A549 (cell line): ENCODE data around the gene ADARB2. TPM values are rescaled to one million over a fixed set of nuclear protein-coding genes. Genes with fewer than 3 reads are reported as not detected.

Source experiments
- ATAC-seq, 2 experiments: fragments of 200-7000 bp in 1 of 2; fragments of >200 bp in 1 of 2; cut with Nextera tagmentation in 1 of 2; cut with Tn5 transposase in 1 of 2; 3 replicates each; pipeline versions ENCODE4 v1.8.0 to v1.9.1; 2018 to 2020; ENCODE audit warnings: mild to moderate bottlenecking in 1 of 2, moderate library complexity in 1 of 2
- CTCF ChIA-PET: fragments of 300-600 bp; sonication (Branson Sonifier 250); formaldehyde crosslinking; extraction: SDS; loops from one replicate; lab custom pipeline; 2021; ENCODE audit warnings: antibody characterized with exemption, inconsistent platforms; lab: Yijun Ruan, JAX
- POLR2A ChIA-PET: fragments of 350-600 bp; formaldehyde crosslinking; extraction: SDS; loops from one replicate; lab custom pipeline; 2021; ENCODE audit warnings: antibody characterized with exemption, inconsistent platforms; lab: Yijun Ruan, JAX
- DNase-seq, 2 experiments: peaks; one replicate each; pipeline versions ENCODE4 v3.0.0 to v3.0.0-alpha.2; 2011 to 2016; ENCODE audit warnings: low read depth in 1 of 2, low spot score in 1 of 2
- FAIRE-seq: peaks from 2 replicates; lab custom pipeline; 2011; peaks lifted over from hg19 to GRCh38; lab: Jason Lieb, UNC
- H3K27ac ChIP-seq, 2 experiments: fragments of >200 bp; sonication (Bioruptor Twin); formaldehyde crosslinking; 3 replicates each; pipeline ENCODE4 v1.5.1; 2016 to 2017
- H3K4me1 ChIP-seq: fragments of >200 bp; sonication (Bioruptor Twin); formaldehyde crosslinking; 3 replicates; pipeline ENCODE4 v1.6.1; 2016
- H3K4me2 ChIP-seq: fragments of >200 bp; sonication (Bioruptor Twin); formaldehyde crosslinking; 3 replicates; pipeline ENCODE4 v1.6.1; 2016
- H3K4me3 ChIP-seq: fragments of >200 bp; sonication (Bioruptor Twin); formaldehyde crosslinking; 3 replicates; pipeline ENCODE4 v1.5.1; 2016
- H3K9me3 ChIP-seq: fragments of >200 bp; sonication (Bioruptor Twin); formaldehyde crosslinking; 3 replicates; pipeline ENCODE4 v1.6.1; 2016
- BHLHE40 ChIP-seq: IDR thresholded peaks from 2 replicates; pipeline ENCODE4 v1.6.1; 2012; ENCODE audit warnings: low read depth, low read length, inconsistent platforms
- EHMT2 ChIP-seq: fragments of 200-600 bp; sonication (generic); IDR thresholded peaks from 2 replicates; pipeline ENCODE4 v1.6.1; 2016; ENCODE audit warnings: antibody characterized with exemption, low read depth, mild to moderate bottlenecking, moderate library complexity
- FOXS1 ChIP-seq: fragments of 250-450 bp; sonication (Bioruptor Pico); IDR thresholded peaks from 2 replicates; pipeline ENCODE4 v1.5.0; 2020; ENCODE audit warnings: mild to moderate bottlenecking, moderate library complexity
- HEYL ChIP-seq: fragments of 250-450 bp; sonication (Bioruptor Pico); IDR thresholded peaks from 2 replicates; pipeline ENCODE4 v1.8.0; 2021; ENCODE audit warnings: mild to moderate bottlenecking, moderate library complexity
- HOXB5 ChIP-seq: fragments of 250-450 bp; sonication (Bioruptor Pico); IDR thresholded peaks from 2 replicates; pipeline ENCODE4 v1.5.0; 2020; ENCODE audit warnings: mild to moderate bottlenecking, moderate library complexity
- JUNB ChIP-seq: fragments of >200 bp; sonication (Bioruptor Twin); formaldehyde crosslinking; IDR thresholded peaks from 2 replicates; pipeline ENCODE4 v1.6.1; 2016
- KDM1A ChIP-seq: fragments of 200-600 bp; sonication (generic); IDR thresholded peaks from 2 replicates; pipeline ENCODE4 v1.6.1; 2016; ENCODE audit warnings: low read depth, mild to moderate bottlenecking
- KDM5A ChIP-seq: fragments of 200-600 bp; sonication (generic); IDR thresholded peaks from 2 replicates; pipeline ENCODE4 v1.6.1; 2016; ENCODE audit warnings: antibody characterized with exemption, mild to moderate bottlenecking
- MAZ ChIP-seq: fragments of 150-350 bp; IDR thresholded peaks from 2 replicates; pipeline ENCODE4 v1.6.1; 2014; ENCODE audit warnings: antibody characterized with exemption, low read depth, low read length, borderline replicate concordance
- NPAS2 ChIP-seq: fragments of 250-450 bp; sonication (Bioruptor Pico); IDR thresholded peaks from 2 replicates; pipeline ENCODE4 v1.8.0; 2022; ENCODE audit warnings: mild to moderate bottlenecking, moderate library complexity, borderline replicate concordance
- NR3C1 ChIP-seq: fragments of >200 bp; sonication (Bioruptor Twin); formaldehyde crosslinking; IDR thresholded peaks from 3 replicates; pipeline ENCODE4 v1.6.1; 2017
- PBX3 ChIP-seq: IDR thresholded peaks from 2 replicates; pipeline ENCODE4 v1.6.1; 2012
- POLR2A ChIP-seq: IDR thresholded peaks from 2 replicates; pipeline ENCODE4 v1.6.1; 2012; ENCODE audit warnings: mild to moderate bottlenecking, low read length
- POLR2AphosphoS2 ChIP-seq: conservative IDR thresholded peaks from 2 replicates; pipeline ENCODE4 v1.6.1; 2012; ENCODE audit warnings: low read length, improper control_type of control experiment, inconsistent platforms
- RAD21 ChIP-seq, 2 experiments: fragments of >200 bp in 1 of 2; sonication (Bioruptor Twin) in 1 of 2; formaldehyde crosslinking in 1 of 2; IDR thresholded peaks in 1 of 2; conservative IDR thresholded peaks in 1 of 2; 2 replicates in 1 of 2; 3 replicates in 1 of 2; pipeline ENCODE4 v1.6.1; 2012 to 2018; ENCODE audit warnings: inconsistent platforms in 1 of 2
- RARB ChIP-seq: fragments of 250-450 bp; sonication (Bioruptor Pico); IDR thresholded peaks from 2 replicates; pipeline ENCODE4 v1.8.0; 2021; ENCODE audit warnings: mild to moderate bottlenecking, moderate library complexity
- RFX5 ChIP-seq: fragments of 450-650 bp; IDR thresholded peaks from 2 replicates; pipeline ENCODE4 v1.7.1; 2014; ENCODE audit warnings: antibody characterized with exemption, mild to moderate bottlenecking, moderate library complexity
- SMC3 ChIP-seq: fragments of >200 bp; sonication (Bioruptor Twin); formaldehyde crosslinking; IDR thresholded peaks from 3 replicates; pipeline ENCODE4 v1.6.1; 2018; ENCODE audit warnings: inconsistent platforms
- TFCP2L1 ChIP-seq: fragments of 250-450 bp; sonication (Bioruptor Pico); IDR thresholded peaks from 2 replicates; pipeline ENCODE4 v1.5.0; 2021; ENCODE audit warnings: mild to moderate bottlenecking
- TP53 ChIP-seq: fragments of 250-450 bp; sonication (Bioruptor Pico); IDR thresholded peaks from 2 replicates; pipeline ENCODE4 v1.5.0; 2021; ENCODE audit warnings: mild to moderate bottlenecking, moderate library complexity
- ZC3H11A ChIP-seq: fragments of 450-650 bp; IDR thresholded peaks from 2 replicates; pipeline ENCODE4 v1.6.1; 2014; ENCODE audit warnings: antibody characterized with exemption, mild to moderate bottlenecking
- ZNF302 ChIP-seq: fragments of 250-450 bp; sonication (Bioruptor Pico); IDR thresholded peaks from 2 replicates; pipeline ENCODE4 v1.9.0; 2021; ENCODE audit warnings: inconsistent platforms, mild to moderate bottlenecking, moderate library complexity
- ZSCAN20 ChIP-seq: fragments of 250-450 bp; sonication (Bioruptor Pico); IDR thresholded peaks from 2 replicates; pipeline ENCODE4 v1.8.0; 2022; ENCODE audit warnings: mild to moderate bottlenecking, moderate library complexity
- WGBS: methylation state at CpG from one replicate; pipeline ENCODE4 v1.1.6; 2017; ENCODE audit errors: missing lambda C conversion rate; 5-methylcytosine and 5-hydroxymethylcytosine counted together
- polyA plus RNA-seq, 4 experiments: library from polyadenylated mRNA; depleted of rRNA in 3 of 4; stranded (reverse); fragments of >200 nt; fragmentation: RNase III in 1 of 4; extraction: RNeasy Plus Mini Kit Qiagen cat#74134 plus additional on column Dnase treatment in 1 of 4; gene quantifications; 2 replicates in 3 of 4; 3 replicates in 1 of 4; pipeline ENCODE4 v1.2.3, GENCODE V29; 2011 to 2017
- TF ChIP-seq, protein P1 (sequence below): fragments of 250-450 bp; sonication (Bioruptor Pico); IDR thresholded peaks from 2 replicates; pipeline ENCODE4 v1.5.0; 2020; ENCODE audit warnings: low read depth, mild to moderate bottlenecking, moderate library complexity
- TF ChIP-seq, protein P2 (sequence below): fragments of >200 bp; sonication (Bioruptor Twin); formaldehyde crosslinking; IDR thresholded peaks from 3 replicates; pipeline ENCODE4 v1.6.1; 2016
- TF ChIP-seq, protein P3 (sequence below): fragments of 450-650 bp; IDR thresholded peaks from 2 replicates; pipeline ENCODE4 v1.6.1; 2014; ENCODE audit warnings: antibody characterized with exemption
- TF ChIP-seq, protein P4 (sequence below): fragments of >200 bp; sonication (Bioruptor Twin); formaldehyde crosslinking; IDR thresholded peaks from 3 replicates; pipeline ENCODE4 v1.5.1; 2016

Gene ADARB2
- polyA plus RNA-seq, 2 of the 4 experiments (the other 2 are of a cell fraction): not detected

DNA sequence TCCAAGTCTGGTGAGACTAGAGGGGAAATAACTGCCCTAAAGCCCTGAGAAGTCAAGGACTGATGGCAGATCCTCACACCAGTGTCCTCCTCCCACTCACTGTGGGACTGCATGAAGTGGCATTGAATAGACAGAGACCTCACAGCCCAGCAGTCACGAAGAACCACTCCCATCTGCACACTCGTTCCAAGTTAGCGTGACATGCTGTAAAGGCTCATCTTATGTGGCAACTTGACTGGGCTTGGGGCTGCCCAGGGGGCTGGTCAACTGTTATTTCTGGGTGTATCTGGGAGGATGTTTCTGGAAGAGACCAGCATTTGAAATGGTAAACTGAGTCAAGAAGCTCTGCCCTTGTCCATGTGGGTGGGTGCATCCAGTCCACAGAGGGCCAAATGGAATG lies 104.7 kb downstream of the ADARB2 start:
- ATAC-seq (no peak), FAIRE-seq (no peak), DNase-seq (no peak)
- CTCF ChIA-PET: no interaction called here
- WGBS: 36% methylated on average over 3 of the region's 3 CpGs
- POLR2A ChIA-PET: no interaction called here
- no peak overlapping the region for H3K27ac ChIP-seq
- no peak overlapping the region for H3K4me3 ChIP-seq
- no peak overlapping the region for H3K4me2 ChIP-seq
- H3K4me1 ChIP-seq: no peaks in the 10 kb centered on the region
- no peaks in the 10 kb centered on the region for H3K9me3 ChIP-seq
- TF ChIP-seq SMC3 (no peak), KDM5A (no peak), KDM1A (no peak), ZSCAN20 (CRISPR knock-in tag) (no peak), POLR2AphosphoS2 (no peak)
- TF ChIP-seq, protein P1, sequence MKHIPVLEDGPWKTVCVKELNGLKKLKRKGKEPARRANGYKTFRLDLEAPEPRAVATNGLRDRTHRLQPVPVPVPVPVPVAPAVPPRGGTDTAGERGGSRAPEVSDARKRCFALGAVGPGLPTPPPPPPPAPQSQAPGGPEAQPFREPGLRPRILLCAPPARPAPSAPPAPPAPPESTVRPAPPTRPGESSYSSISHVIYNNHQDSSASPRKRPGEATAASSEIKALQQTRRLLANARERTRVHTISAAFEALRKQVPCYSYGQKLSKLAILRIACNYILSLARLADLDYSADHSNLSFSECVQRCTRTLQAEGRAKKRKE (CRISPR knock-in tag): no peak
- TF ChIP-seq, all 56 proteins: peak for 0

DNA sequence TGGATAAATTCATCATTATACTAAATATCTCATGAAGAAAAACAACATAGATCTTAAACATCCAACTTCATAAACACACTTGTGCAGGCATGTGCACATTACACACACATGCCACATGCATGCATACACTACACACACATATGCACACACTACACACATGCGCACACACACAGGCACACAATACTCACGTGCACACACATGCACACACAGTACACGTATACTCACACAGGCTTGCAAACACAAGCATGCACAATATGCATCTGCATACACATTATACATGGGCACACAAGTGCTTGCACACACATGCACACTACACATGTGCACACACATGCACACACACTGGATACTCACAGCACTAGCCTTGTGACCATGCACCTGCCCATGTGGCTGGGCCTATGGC lies 105.2 kb downstream of the ADARB2 start:
- no peak overlapping the region for H3K4me3 ChIP-seq
- POLR2A ChIA-PET: no interaction called here
- TF ChIP-seq RAD21 (conservative IDR thresholded peaks at IDR 0.05 in 1 of 2, IDR thresholded peaks at IDR 0.05 in 1 of 2) (no peak), PBX3 (no peak), ZC3H11A (no peak), NR3C1 (no peak), JUNB (no peak), SMC3 (no peak), RFX5 (no peak), MAZ (no peak), RARB (no peak), TFCP2L1 (CRISPR knock-in tag) (no peak), FOXS1 (CRISPR knock-in tag) (no peak)
- TF ChIP-seq, protein P2, sequence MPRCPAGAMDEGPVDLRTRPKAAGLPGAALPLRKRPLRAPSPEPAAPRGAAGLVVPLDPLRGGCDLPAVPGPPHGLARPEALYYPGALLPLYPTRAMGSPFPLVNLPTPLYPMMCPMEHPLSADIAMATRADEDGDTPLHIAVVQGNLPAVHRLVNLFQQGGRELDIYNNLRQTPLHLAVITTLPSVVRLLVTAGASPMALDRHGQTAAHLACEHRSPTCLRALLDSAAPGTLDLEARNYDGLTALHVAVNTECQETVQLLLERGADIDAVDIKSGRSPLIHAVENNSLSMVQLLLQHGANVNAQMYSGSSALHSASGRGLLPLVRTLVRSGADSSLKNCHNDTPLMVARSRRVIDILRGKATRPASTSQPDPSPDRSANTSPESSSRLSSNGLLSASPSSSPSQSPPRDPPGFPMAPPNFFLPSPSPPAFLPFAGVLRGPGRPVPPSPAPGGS: no peak
- TF ChIP-seq, protein P3, sequence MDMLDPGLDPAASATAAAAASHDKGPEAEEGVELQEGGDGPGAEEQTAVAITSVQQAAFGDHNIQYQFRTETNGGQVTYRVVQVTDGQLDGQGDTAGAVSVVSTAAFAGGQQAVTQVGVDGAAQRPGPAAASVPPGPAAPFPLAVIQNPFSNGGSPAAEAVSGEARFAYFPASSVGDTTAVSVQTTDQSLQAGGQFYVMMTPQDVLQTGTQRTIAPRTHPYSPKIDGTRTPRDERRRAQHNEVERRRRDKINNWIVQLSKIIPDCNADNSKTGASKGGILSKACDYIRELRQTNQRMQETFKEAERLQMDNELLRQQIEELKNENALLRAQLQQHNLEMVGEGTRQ: no peak
- no peak for FAIRE-seq
- no peaks in the 10 kb centered on the region for H3K4me1 ChIP-seq
- no peak overlapping the region for H3K4me2 ChIP-seq
- no peaks in the 10 kb centered on the region for H3K9me3 ChIP-seq
- no peak for DNase-seq
- no peak for ATAC-seq
- CTCF ChIA-PET: interaction anchor here (1.0 kb wide), 1 partner anchor 10 kb away, joined by 4 read pairs; no protein-coding TSS in a partner anchor
- no peak overlapping the region for H3K27ac ChIP-seq
- 24% methylated on average over 3 of the region's 3 CpGs for WGBS

- TF ChIP-seq HOXB5 (CRISPR knock-in tag): no peak
- no peak for TF ChIP-seq ZNF302
- no peak for TF ChIP-seq TP53 (CRISPR knock-in tag)
- TF ChIP-seq RAD21 (conservative IDR thresholded peaks at IDR 0.05 in 1 of 2, IDR thresholded peaks at IDR 0.05 in 1 of 2): no peak
- TF ChIP-seq, protein P4, sequence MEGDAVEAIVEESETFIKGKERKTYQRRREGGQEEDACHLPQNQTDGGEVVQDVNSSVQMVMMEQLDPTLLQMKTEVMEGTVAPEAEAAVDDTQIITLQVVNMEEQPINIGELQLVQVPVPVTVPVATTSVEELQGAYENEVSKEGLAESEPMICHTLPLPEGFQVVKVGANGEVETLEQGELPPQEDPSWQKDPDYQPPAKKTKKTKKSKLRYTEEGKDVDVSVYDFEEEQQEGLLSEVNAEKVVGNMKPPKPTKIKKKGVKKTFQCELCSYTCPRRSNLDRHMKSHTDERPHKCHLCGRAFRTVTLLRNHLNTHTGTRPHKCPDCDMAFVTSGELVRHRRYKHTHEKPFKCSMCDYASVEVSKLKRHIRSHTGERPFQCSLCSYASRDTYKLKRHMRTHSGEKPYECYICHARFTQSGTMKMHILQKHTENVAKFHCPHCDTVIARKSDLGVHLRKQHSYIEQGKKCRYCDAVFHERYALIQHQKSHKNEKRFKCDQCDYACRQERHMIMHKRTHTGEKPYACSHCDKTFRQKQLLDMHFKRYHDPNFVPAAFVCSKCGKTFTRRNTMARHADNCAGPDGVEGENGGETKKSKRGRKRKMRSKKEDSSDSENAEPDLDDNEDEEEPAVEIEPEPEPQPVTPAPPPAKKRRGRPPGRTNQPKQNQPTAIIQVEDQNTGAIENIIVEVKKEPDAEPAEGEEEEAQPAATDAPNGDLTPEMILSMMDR: no peak
- no peak for TF ChIP-seq EHMT2
- TF ChIP-seq KDM5A: no peak
- no peak for TF ChIP-seq BHLHE40
- TF ChIP-seq, protein P3: no peak
- TF ChIP-seq NPAS2 (CRISPR knock-in tag): no peak
- TF ChIP-seq POLR2A: no peak
- no peak for TF ChIP-seq HEYL
- Histone ChIP-seq H3K4me3 (no peak overlapping the region), H3K9me3 (no peaks in the 10 kb centered on the region), H3K4me2 (no peak overlapping the region), H3K27ac (no peak overlapping the region), H3K4me1 (no peaks in the 10 kb centered on the region)
- FAIRE-seq (no peak), ATAC-seq (no peak), DNase-seq (no peak)
- ChIA-PET CTCF (interaction anchor here (1.0 kb wide), 1 partner anchor 10 kb away, joined by 4 read pairs; no protein-coding TSS in a partner anchor), POLR2A (no interaction called here)
- WGBS: 24% methylated on average over 11 of the region's 13 CpGs
Observed at GRCh38 chr10:1631282-1631681, 106.0 kb downstream of the ADARB2 start.
